ENCODE data around the gene NFYC. TPM values are rescaled to one million over a fixed set of nuclear protein-coding genes. Genes with fewer than 3 reads are reported as not detected.

The NFYC gene
- total and polyA plus RNA-seq, 4 experiments from 2014 or later = 47.7 to 73.6 (median 68.8) TPM

DNA sequence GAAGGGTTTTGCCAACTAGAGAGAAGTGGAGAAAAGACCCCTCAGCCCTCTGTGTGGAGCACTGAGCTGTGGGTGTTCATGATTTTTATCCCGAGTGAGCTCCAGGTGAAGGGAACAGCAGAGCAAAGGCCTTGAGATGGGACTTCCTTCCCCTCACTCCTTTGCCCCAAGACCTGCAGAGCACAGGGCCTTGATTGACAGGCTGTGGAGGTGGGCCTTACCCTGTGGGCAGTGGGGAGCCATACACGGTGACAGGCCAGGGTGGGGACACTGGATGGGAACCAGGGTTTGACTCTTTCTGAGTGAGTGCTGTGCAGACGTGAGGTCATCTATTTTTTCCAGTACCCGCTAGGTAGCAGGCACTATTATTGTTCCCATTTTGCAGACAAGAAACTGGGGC is 102.5 kb downstream of the NFYC start:
- H3K4me3 Mint-ChIP-seq = no peak overlapping the region

DNA sequence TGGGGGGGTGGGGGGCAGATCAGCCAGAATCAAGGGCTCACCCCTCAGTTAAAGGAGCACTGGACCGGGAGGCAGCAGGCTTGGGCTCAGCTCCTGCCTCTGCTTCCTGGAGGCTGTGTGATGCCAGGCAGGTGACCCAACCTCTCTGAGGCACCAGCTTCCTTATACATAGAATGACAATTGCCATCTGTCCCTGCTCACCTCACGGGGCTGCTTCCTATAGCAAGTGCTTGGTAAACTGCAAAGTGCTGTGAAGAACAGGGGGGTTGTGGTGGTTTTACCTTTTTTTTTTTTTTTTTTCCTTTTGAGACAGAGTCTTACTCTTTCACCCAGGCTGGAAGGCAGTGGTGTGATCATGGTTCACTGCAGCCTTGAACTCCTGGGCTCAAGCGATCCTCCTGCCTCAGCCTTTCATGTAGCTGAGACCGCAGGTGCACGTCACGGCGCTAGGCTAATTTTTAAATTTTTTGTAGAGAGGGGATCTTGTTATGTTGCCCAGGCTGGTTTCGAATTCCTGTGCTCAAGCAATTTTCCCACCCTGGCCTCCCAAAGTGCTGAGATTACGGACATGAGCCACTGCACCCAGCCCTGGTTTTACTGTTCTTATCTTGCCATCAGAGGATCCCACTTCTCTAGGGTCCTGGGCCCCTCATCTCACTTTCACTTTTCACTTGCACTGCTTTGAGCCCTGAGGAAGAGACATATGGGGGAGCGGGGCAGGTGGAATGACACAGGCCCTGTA is 103.6 kb downstream of the NFYC start:
- no peaks in the 10 kb centered on the region for H3K36me3 Mint-ChIP-seq
- intact Hi-C loops (cut with micrococcal nuclease) = no loop called here
- no peak overlapping the region for H3K27ac ChIP-seq (ENCODE audit: low read depth, low read length)

More for the DNA sequence above, 102.5 kb downstream of the NFYC start:
- Histone ChIP-seq H3K27ac (ENCODE audit: low read depth, low read length) (no peak overlapping the region), H3K36me3 (ENCODE audit: insufficient read depth, low read length) (no peaks in the 10 kb centered on the region), H3K4me3 (ENCODE audit: low read length in 2 of 2) (no peak overlapping the region), H3K9me3 (ENCODE audit: control insufficient read depth in 1 of 2, low read length in 2 of 2) (no peaks in the 10 kb centered on the region), H3K4me1 (ENCODE audit: insufficient read depth, low read length) (peaks cover 25% of the 10 kb centered on the region), H3K27me3 (ENCODE audit: insufficient read depth, low read length) (no peaks in the 10 kb centered on the region)
- Mint-ChIP-seq H3K27ac (peak overlapping the region in 1 of 7 donors; percentile 66), H3K9me3 (no peaks in the 10 kb centered on the region), H3K36me3 (no peaks in the 10 kb centered on the region), H3K4me1 (peaks cover 8 to 23% (median 20%) of the 10 kb centered on the region in 4 donors), H3K27me3 (peaks cover 0 to 3% of the 10 kb centered on the region in 2 donors)
- ChIA-PET CTCF (ENCODE audit: partially characterized antibody) (interaction anchor here (2.5 kb wide), 1 partner anchor 20 kb away, joined by 8 read pairs; no protein-coding TSS in a partner anchor), POLR2A (ENCODE audit: partially characterized antibody) (no interaction called here)
- no peak for DNase-seq
- intact Hi-C loops (cut with micrococcal nuclease) = no loop called here

DNA sequence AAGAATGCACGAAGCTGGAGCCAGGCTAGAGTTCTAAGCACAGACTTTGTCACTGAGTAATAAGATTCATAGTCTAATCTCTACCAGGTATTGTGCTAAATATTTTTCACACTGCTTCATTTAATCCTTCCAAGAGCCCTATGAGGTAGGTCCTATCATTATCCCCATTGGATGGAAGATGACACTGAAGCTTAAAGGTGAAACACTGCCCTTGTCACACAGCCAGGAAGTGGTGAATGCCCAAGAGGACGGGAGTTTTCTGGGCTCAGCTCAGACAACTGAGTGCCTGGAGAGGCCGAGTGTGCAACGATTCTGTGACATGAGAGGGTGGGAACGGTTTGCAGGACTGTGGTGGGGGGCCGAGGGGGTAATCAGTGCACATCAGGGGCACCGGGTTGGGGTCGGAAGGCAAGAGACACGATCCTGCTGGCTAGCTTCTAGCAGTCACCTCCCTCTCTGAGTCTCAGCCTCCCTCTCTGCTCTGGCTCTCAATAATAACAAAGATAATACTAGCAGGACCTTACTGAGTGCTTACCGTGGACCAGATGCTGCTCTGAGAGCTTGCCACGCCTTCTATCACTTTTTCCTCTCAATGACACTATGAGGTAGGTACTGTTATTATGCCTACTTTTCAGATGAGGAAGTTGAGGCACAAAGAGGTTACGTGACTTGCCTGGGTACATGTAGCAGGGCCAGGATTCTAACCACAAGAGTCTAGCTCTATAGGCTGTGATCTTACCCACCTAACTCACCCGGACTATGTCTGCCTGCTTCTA is 104.5 kb downstream of the NFYC start:
- Mint-ChIP-seq H3K27ac (peak overlapping the region; percentile 11 to 68 (median 59)), H3K36me3 (no peaks in the 10 kb centered on the region), H3K9me3 (no peaks in the 10 kb centered on the region), H3K27me3 (peaks cover 0 to 3% of the 10 kb centered on the region in 2 donors), H3K4me3 (peak overlapping the region in 6 of 8 donors; percentile 52 to 76 (median 68)), H3K4me1 (peaks cover 10 to 34% (median 27%) of the 10 kb centered on the region in 4 donors)
- no peaks in the 10 kb centered on the region for H3K27me3 ChIP-seq (ENCODE audit: insufficient read depth, low read length)
- peak in 1 of 5 donors; percentile 35 for DNase-seq
- H3K27ac ChIP-seq (ENCODE audit: low read depth, low read length) = no peak overlapping the region
- no peaks in the 10 kb centered on the region for H3K36me3 ChIP-seq (ENCODE audit: insufficient read depth, low read length)
- ChIA-PET CTCF (ENCODE audit: partially characterized antibody) (interaction anchor here (1.9 to 4.5 kb wide), 2 partner anchors 20 to 24 kb away, joined by 7 to 32 read pairs; no protein-coding TSS in a partner anchor), POLR2A (ENCODE audit: partially characterized antibody) (interaction anchor here (1.1 to 2.0 kb wide), 4 partner anchors 10 to 105 kb away, joined by 3 to 4 read pairs (median 4); partner anchors contain the start of genes CITED4 and NFYC)
- H3K4me1 ChIP-seq (ENCODE audit: insufficient read depth, low read length) = peaks cover 31% of the 10 kb centered on the region
- no peaks in the 10 kb centered on the region for H3K9me3 ChIP-seq (ENCODE audit: control insufficient read depth in 1 of 2, low read length in 2 of 2)
- intact Hi-C loops (cut with micrococcal nuclease) = no loop called here
- H3K4me3 ChIP-seq (ENCODE audit: low read length in 2 of 2) = no peak overlapping the region

More for the DNA sequence above, 103.6 kb downstream of the NFYC start:
- ChIA-PET CTCF (ENCODE audit: partially characterized antibody) (interaction anchor here (1.9 to 4.5 kb wide), 3 partner anchors 20 to 23 kb away, joined by 7 to 32 read pairs (median 8); no protein-coding TSS in a partner anchor), POLR2A (ENCODE audit: partially characterized antibody) (interaction anchor here (1.1 kb wide), 1 partner anchor 67 kb away, joined by 3 read pairs; the partner anchor contains the start of gene CITED4)
- H3K36me3 ChIP-seq (ENCODE audit: insufficient read depth, low read length) = no peaks in the 10 kb centered on the region
- Mint-ChIP-seq H3K4me3 (peak overlapping the region; percentile 52 to 76 (median 68)), H3K9me3 (no peaks in the 10 kb centered on the region), H3K4me1 (peaks cover 8 to 25% (median 21%) of the 10 kb centered on the region in 4 donors), H3K27me3 (peaks cover 0 to 3% of the 10 kb centered on the region in 2 donors), H3K27ac (peak overlapping the region in 6 of 7 donors; percentile 11 to 85 (median 62))
- no peaks in the 10 kb centered on the region for H3K9me3 ChIP-seq (ENCODE audit: control insufficient read depth in 1 of 2, low read length in 2 of 2)
- peaks cover 25% of the 10 kb centered on the region for H3K4me1 ChIP-seq (ENCODE audit: insufficient read depth, low read length)
- DNase-seq = peak in 2 of 5 donors; percentile 24 to 53
- H3K27me3 ChIP-seq (ENCODE audit: insufficient read depth, low read length) = no peaks in the 10 kb centered on the region
- no peak overlapping the region for H3K4me3 ChIP-seq (ENCODE audit: low read length in 2 of 2)

DNA sequence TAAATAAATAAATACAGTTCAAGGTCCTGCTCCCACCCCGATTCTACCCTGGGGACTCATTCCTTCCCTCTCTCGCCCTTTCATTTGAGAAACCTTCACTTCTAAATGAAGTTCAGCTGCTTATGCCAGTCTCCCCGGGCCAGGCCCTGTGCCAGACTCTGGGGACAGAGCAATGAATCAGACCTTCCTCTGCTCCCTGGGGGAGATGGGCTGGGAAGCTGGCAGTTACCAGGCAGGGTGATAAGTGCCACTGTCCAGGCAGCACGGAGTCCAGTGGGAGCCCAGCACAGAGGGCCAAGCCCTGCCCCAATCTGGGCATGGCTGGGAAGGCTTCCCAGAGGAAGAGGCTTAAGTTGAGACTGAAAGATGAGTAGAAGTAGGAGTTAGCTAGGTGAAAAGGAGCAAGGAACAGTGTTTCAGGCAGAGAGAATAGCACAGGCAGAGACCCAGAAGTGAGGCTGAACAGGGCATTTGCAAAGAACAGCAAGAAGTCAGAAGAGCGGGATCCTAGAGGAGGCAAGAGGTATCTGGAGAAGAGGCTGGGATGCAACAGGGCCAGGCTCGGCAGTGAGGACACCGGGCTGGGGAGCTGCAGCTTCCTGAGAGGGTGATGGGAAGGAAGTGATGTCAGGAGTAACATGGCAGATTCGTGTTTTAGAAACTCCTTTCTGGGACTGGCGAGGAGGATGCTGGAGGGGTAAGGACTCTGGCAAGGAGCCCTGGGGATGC is 105.6 kb downstream of the NFYC start:
- Mint-ChIP-seq H3K4me3 (peak overlapping the region; percentile 7 to 90 (median 59)), H3K9me3 (no peaks in the 10 kb centered on the region), H3K4me1 (peaks cover 21 to 45% (median 37%) of the 10 kb centered on the region in 4 donors), H3K36me3 (no peaks in the 10 kb centered on the region), H3K27me3 (peaks cover 0 to 3% of the 10 kb centered on the region in 2 donors), H3K27ac (peak overlapping the region in 6 of 7 donors; percentile 14 to 70 (median 50))
- H3K27me3 ChIP-seq (ENCODE audit: insufficient read depth, low read length) = no peaks in the 10 kb centered on the region
- no peaks in the 10 kb centered on the region for H3K9me3 ChIP-seq (ENCODE audit: control insufficient read depth in 1 of 2, low read length in 2 of 2)
- no peak overlapping the region for H3K4me3 ChIP-seq (ENCODE audit: low read length in 2 of 2)
- intact Hi-C loops (cut with micrococcal nuclease) = no loop called here
- no peak overlapping the region for H3K27ac ChIP-seq (ENCODE audit: low read depth, low read length)
- ChIA-PET CTCF (ENCODE audit: partially characterized antibody) (interaction anchor here (1.1 to 4.5 kb wide), 2 partner anchors 22 to 54 kb away, joined by 3 to 32 read pairs; no protein-coding TSS in a partner anchor), POLR2A (ENCODE audit: partially characterized antibody) (interaction anchor here (1.2 to 2.6 kb wide), 5 partner anchors 9 to 105 kb away, joined by 3 to 9 read pairs (median 4); partner anchors contain the start of genes CITED4 and NFYC)
- peaks cover 42% of the 10 kb centered on the region for H3K4me1 ChIP-seq (ENCODE audit: insufficient read depth, low read length)
- H3K36me3 ChIP-seq (ENCODE audit: insufficient read depth, low read length) = no peaks in the 10 kb centered on the region
- no peak for DNase-seq

DNA sequence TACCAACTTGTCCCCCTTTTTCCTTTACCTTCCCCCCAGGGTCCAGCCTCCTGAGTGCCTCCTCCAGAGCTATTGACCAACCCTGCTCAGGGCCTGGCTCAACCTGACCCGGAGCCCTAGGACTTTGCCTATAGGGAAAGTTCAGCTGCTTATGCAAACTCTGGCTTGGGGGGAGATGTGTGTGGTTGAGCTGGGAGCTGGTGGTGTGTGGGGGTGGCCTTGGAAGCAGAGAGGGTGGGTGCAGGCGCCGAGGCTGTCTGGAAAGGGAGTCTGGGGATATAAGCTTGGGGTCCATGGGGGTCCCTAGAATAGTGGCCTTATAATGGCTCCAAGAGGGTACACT is 106.1 kb downstream of the NFYC start:
- no peaks in the 10 kb centered on the region for H3K36me3 Mint-ChIP-seq
- ChIA-PET POLR2A (ENCODE audit: partially characterized antibody) (interaction anchor here (1.2 to 2.6 kb wide), 4 partner anchors 11 to 106 kb away, joined by 3 to 9 read pairs (median 6); partner anchors contain the start of genes CITED4 and NFYC), CTCF (ENCODE audit: partially characterized antibody) (interaction anchor here (1.1 to 4.5 kb wide), 2 partner anchors 22 to 53 kb away, joined by 3 to 32 read pairs; no protein-coding TSS in a partner anchor)
- Histone ChIP-seq H3K27ac (ENCODE audit: low read depth, low read length) (no peak overlapping the region), H3K9me3 (ENCODE audit: control insufficient read depth in 1 of 2, low read length in 2 of 2) (no peaks in the 10 kb centered on the region), H3K27me3 (ENCODE audit: insufficient read depth, low read length) (no peaks in the 10 kb centered on the region), H3K4me1 (ENCODE audit: insufficient read depth, low read length) (peaks cover 43% of the 10 kb centered on the region), H3K36me3 (ENCODE audit: insufficient read depth, low read length) (no peaks in the 10 kb centered on the region), H3K4me3 (ENCODE audit: low read length in 2 of 2) (no peak overlapping the region)
- peaks cover 0 to 3% of the 10 kb centered on the region in 2 donors for H3K27me3 Mint-ChIP-seq
- no peak for DNase-seq
- peaks cover 22 to 50% (median 38%) of the 10 kb centered on the region in 4 donors for H3K4me1 Mint-ChIP-seq
- intact Hi-C loops (cut with micrococcal nuclease) = no loop called here
- peak overlapping the region in 4 of 8 donors; percentile 47 to 85 (median 68) for H3K4me3 Mint-ChIP-seq
- H3K27ac Mint-ChIP-seq = peak overlapping the region in 2 of 7 donors; percentile 70 to 83
- H3K9me3 Mint-ChIP-seq = no peaks in the 10 kb centered on the region

DNA sequence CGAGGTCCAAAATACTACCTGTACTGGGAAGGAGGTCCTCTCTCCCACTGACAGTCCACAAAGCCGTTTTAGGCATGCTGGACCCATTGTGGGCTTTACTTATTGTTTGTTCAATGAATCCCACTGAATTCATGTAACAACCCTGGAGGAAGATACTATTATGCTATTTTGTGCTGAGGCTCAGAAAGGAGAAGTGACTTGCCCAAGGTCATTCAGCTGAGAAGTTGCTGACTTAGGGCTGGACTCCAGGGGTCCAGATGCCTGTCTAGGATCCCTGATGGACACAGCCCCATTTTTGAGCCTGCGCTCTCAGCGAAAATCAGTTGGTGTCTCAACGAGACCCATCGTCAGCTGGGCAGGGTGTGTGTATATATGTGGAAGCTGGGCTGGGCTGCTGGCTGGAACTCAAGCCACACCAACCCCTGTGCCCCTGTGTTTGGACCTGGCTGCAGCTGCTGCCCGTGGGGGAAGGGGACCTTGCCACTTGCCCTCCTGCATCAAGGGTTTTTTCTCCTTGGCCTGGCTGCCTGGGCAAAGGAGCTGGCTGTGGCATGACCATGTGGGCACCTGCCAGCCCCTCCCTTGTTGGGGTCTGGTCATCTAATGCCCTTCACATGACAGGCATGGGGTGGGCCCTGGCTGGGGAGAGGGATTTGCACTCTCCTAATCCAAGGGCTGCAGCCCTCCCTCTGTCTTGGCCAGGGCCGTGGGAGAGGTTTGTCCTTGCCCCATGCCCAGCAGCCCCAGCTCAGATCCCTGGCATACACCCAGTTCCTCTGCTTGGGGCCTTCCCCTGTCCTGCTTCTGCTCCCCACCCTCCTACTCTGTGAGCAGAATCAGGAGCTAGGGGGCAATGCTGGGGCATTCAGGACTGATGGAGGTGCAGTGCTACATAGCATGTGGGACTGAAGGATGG is 107.1 kb downstream of the NFYC start:
- peaks cover 43% of the 10 kb centered on the region for H3K4me1 ChIP-seq (ENCODE audit: insufficient read depth, low read length)

More for the DNA sequence above, 107.1 kb downstream of the NFYC start:
- ChIA-PET CTCF (ENCODE audit: partially characterized antibody) (interaction anchor here (1.0 to 4.5 kb wide), 4 partner anchors 23 to 52 kb away, joined by 3 to 32 read pairs (median 3); no protein-coding TSS in a partner anchor), POLR2A (ENCODE audit: partially characterized antibody) (interaction anchor here (1.2 to 2.6 kb wide), 3 partner anchors 10 to 107 kb away, joined by 3 to 9 read pairs (median 7); partner anchors contain the start of genes CITED4 and NFYC)
- Mint-ChIP-seq H3K4me3 (peak overlapping the region in 1 of 8 donors; percentile 25), H3K9me3 (no peaks in the 10 kb centered on the region), H3K4me1 (peaks cover 24 to 54% (median 41%) of the 10 kb centered on the region in 4 donors), H3K27me3 (no peaks in the 10 kb centered on the region), H3K36me3 (no peaks in the 10 kb centered on the region), H3K27ac (peak overlapping the region in 1 of 7 donors; percentile 37)
- H3K9me3 ChIP-seq (ENCODE audit: control insufficient read depth in 1 of 2, low read length in 2 of 2) = no peaks in the 10 kb centered on the region
- DNase-seq = no peak
- no peaks in the 10 kb centered on the region for H3K27me3 ChIP-seq (ENCODE audit: insufficient read depth, low read length)
- intact Hi-C loops (cut with micrococcal nuclease) = no loop called here
- no peaks in the 10 kb centered on the region for H3K36me3 ChIP-seq (ENCODE audit: insufficient read depth, low read length)
- no peak overlapping the region for H3K4me3 ChIP-seq (ENCODE audit: low read length in 2 of 2)
- H3K27ac ChIP-seq (ENCODE audit: low read depth, low read length) = no peak overlapping the region
